ENCODE data around the gene DDX3X. TPM values are rescaled to one million over a fixed set of nuclear protein-coding genes. Genes with fewer than 3 reads are reported as not detected.

DDX3X gene
- total and polyA plus RNA-seq, 9 of the 15 experiments (the other 6 are each of a cell fraction or from before 2014, with no cell fraction given) = 51.3 to 232 (median 138) TPM

DNA sequence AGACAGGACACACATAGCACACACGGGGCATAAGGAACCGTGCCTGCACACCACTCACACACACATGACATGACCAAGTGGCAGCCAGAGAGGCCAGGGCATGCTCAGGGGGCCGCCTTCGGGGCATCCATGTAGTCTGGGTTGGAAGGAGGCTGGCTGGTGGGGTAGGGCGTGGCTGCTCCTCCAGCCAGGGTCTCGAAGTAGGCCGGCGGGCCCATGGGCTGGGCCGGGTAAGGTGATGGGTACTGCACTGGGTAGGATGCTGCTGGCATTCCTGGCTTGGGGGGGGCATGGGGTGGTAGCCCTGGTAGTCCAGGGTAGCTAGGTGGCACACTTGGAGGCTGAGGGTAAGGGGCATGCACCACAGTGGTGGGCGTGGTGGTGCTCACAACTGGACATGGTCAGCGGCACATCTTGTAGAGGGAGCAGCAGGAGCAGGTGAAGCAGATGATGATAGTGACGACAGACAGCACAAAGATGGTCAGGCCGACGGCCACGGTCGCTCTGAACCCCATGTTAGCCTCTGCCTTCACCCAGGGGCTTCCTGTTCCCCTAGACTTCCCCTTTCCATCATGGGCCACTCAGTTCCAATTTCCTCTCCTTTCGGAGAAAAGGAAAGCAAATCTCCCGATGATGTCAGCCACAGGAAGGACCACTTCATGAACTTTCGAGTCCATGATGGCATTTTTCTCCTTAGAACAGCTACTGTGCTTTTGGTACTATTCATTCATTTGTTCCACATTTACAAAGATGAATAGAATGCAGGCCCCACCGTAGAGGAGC lies 10.9 kb upstream of the DDX3X start:
- intact Hi-C loops (cut with micrococcal nuclease) = no loop called here
- BruUV-seq (replicated peaks) = no TSS peak
- no peak for FAIRE-seq

More for the DNA sequence above, 10.9 kb upstream of the DDX3X start:
- Histone ChIP-seq H2AFZ (ENCODE audit: low read depth, low read length) (no peak overlapping the region), H4K20me1 (replicated peaks; ENCODE audit: control insufficient read depth, insufficient read depth, low read length) (no peaks in the 10 kb centered on the region), H3K4me3 (no peak overlapping the region), H3K9me3 (replicated peaks; ENCODE audit: control insufficient read depth, insufficient read depth, low read depth, low read length) (no peaks in the 10 kb centered on the region), H3K79me2 (ENCODE audit: control insufficient read depth, insufficient read depth, low read length) (no peaks in the 10 kb centered on the region), H3K27me3 (ENCODE audit: control insufficient read depth in 2 of 2, insufficient read depth in 2 of 2, low read length in 2 of 2) (peaks cover 0 to 8% of the 10 kb centered on the region in 2 experiments; a peak in 2 of 5 replicates), H3K4me2 (ENCODE audit: insufficient read depth, low read length) (no peak overlapping the region), H3K4me1 (replicated peaks in 1 of 2; ENCODE audit: control insufficient read depth in 2 of 2, insufficient read depth in 2 of 2, low read length in 2 of 2) (peaks cover 0 to 3% of the 10 kb centered on the region in 2 experiments; a peak in 2 of 5 replicates), H3K36me3 (ENCODE audit: control insufficient read depth, insufficient read depth, low read length) (no peaks in the 10 kb centered on the region), H3K9me1 (ENCODE audit: control insufficient read depth, insufficient read depth, low read length) (no peaks in the 10 kb centered on the region), H3K27ac (ENCODE audit: extremely low read depth, low read depth, low read length) (no peak overlapping the region), H3K9ac (ENCODE audit: insufficient read depth in 1 of 2, low read depth in 2 of 2, low read length in 2 of 2) (no peak overlapping the region)
- DNase-seq (ENCODE audit: extremely low read depth in 1 of 4, low spot score in 3 of 4) (no peak), ATAC-seq (no peak)
- POLR2A ChIA-PET = interaction anchor here (1.9 kb wide), 1 partner anchor 11 kb away, joined by 4 read pairs; the partner anchor contains the start of gene DDX3X
- in situ Hi-C loops (cut with MboI) = no loop called here
- CTCF ChIA-PET (ENCODE audit: low intra/inter-chr PET ratio) = no interaction called here
- no peak for TF ChIP-seq SRSF1 (IDR thresholded peaks at IDR 0.05; ENCODE audit: low read depth, low read length)
- TF ChIP-seq, protein P1, sequence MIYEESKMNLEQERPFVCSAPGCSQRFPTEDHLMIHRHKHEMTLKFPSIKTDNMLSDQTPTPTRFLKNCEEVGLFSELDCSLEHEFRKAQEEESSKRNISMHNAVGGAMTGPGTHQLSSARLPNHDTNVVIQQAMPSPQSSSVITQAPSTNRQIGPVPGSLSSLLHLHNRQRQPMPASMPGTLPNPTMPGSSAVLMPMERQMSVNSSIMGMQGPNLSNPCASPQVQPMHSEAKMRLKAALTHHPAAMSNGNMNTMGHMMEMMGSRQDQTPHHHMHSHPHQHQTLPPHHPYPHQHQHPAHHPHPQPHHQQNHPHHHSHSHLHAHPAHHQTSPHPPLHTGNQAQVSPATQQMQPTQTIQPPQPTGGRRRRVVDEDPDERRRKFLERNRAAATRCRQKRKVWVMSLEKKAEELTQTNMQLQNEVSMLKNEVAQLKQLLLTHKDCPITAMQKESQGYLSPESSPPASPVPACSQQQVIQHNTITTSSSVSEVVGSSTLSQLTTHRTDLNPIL (CRISPR knock-in tag; IDR thresholded peaks at IDR 0.05) = no peak
- TF ChIP-seq ZFP30 (CRISPR knock-in tag; IDR thresholded peaks at IDR 0.05; ENCODE audit: borderline replicate concordance) = no peak
- TF ChIP-seq ZBTB7A (IDR thresholded peaks at IDR 0.05; ENCODE audit: borderline replicate concordance, control insufficient read depth, low read depth, low read length) = no peak
- TF ChIP-seq RBM22 (IDR thresholded peaks at IDR 0.05; ENCODE audit: low read depth, low read length, poor library complexity, severe bottlenecking) = no peak
- no peak for TF ChIP-seq ZNF785 (CRISPR knock-in tag; IDR thresholded peaks at IDR 0.05)
- no peak for TF ChIP-seq ZNF584 (CRISPR knock-in tag; IDR thresholded peaks at IDR 0.05; ENCODE audit: low read depth)
- no peak for TF ChIP-seq MXD1 (CRISPR knock-in tag; IDR thresholded peaks at IDR 0.05; ENCODE audit: borderline replicate concordance, poor library complexity, severe bottlenecking)
- TF ChIP-seq RNF2 (IDR thresholded peaks at IDR 0.05) = no peak
- no peak for TF ChIP-seq ZKSCAN8 (CRISPR knock-in tag; IDR thresholded peaks at IDR 0.05)
- no peak for TF ChIP-seq ZNF507 (tag; conservative IDR thresholded peaks at IDR 0.05)
- TF ChIP-seq ZNF717 (CRISPR knock-in tag; IDR thresholded peaks at IDR 0.05) = no peak
- no peak for TF ChIP-seq POU5F1 (IDR thresholded peaks at IDR 0.05; ENCODE audit: borderline replicate concordance, low read depth, low read length, partially characterized antibody)
- TF ChIP-seq MAFK (IDR thresholded peaks at IDR 0.05; ENCODE audit: low read length) = no peak
- TF ChIP-seq SMARCB1 (IDR thresholded peaks at IDR 0.05; ENCODE audit: insufficient read length, low read depth) = no peak
- TF ChIP-seq FOXK1 (CRISPR knock-in tag; IDR thresholded peaks at IDR 0.05; ENCODE audit: borderline replicate concordance) = no peak
- no peak for TF ChIP-seq GABPA (tag; conservative IDR thresholded peaks at IDR 0.05; ENCODE audit: low read depth)
- TF ChIP-seq FOXP1 (CRISPR knock-in tag; IDR thresholded peaks at IDR 0.05) = no peak
- 24% methylated on average over 16 of the region's 20 CpGs for WGBS (ENCODE audit: insufficient coverage, low coverage, missing lambda C conversion rate)
